SK-N-SH (cell line): ENCODE measurements around the gene UNKL.

Source experiments
- EP300 ChIP-seq, 2 experiments: IDR thresholded peaks; 2 replicates each; pipeline versions ENCODE4 v1.4.0 to v1.6.1; 2012; ENCODE audit warnings: borderline replicate concordance in 1 of 2, low read depth in 1 of 2, low read length in 1 of 2
- EZH2phosphoT487 ChIP-seq: fragments of 200-600 bp; sonication (generic); IDR thresholded peaks from 2 replicates; pipeline ENCODE4 v1.6.1; 2017; ENCODE audit warnings: low read depth, mixed run types, mild to moderate bottlenecking, antibody characterized with exemption, moderate library complexity, borderline replicate concordance
- GABPA ChIP-seq: IDR thresholded peaks from 2 replicates; pipeline ENCODE4 v1.4.0; 2012; ENCODE audit warnings: low read depth, mild to moderate bottlenecking
- JUND ChIP-seq: IDR thresholded peaks from 2 replicates; pipeline ENCODE4 v1.4.0; 2012
- MXI1 ChIP-seq: IDR thresholded peaks from 2 replicates; pipeline ENCODE4 v1.6.1; 2012; ENCODE audit warnings: mild to moderate bottlenecking, low read depth, low read length, improper control_type of control experiment
- NFIC ChIP-seq: IDR thresholded peaks from 2 replicates; pipeline ENCODE4 v1.4.0; 2012; ENCODE audit warnings: borderline replicate concordance
- NRF1 ChIP-seq: IDR thresholded peaks from 2 replicates; pipeline ENCODE4 v1.6.1; 2012; ENCODE audit warnings: low read depth, mild to moderate bottlenecking, low read length
- POLR2AphosphoS5 ChIP-seq: IDR thresholded peaks from 2 replicates; pipeline ENCODE4 v1.6.1; 2012; ENCODE audit warnings: low read depth, low read length
- TAF1 ChIP-seq: IDR thresholded peaks from 2 replicates; pipeline ENCODE4 v1.6.1; 2012; ENCODE audit warnings: low read depth, mild to moderate bottlenecking, low read length, moderate library complexity, borderline replicate concordance
- YY1 ChIP-seq: IDR thresholded peaks from 2 replicates; pipeline ENCODE4 v1.4.0; 2012; ENCODE audit warnings: low read depth, mild to moderate bottlenecking
- TF ChIP-seq, protein P1 (sequence below): fragments of 200-600 bp; sonication (generic); IDR thresholded peaks from 2 replicates; pipeline ENCODE4 v1.6.1; 2017; ENCODE audit warnings: antibody characterized with exemption, mild to moderate bottlenecking, moderate library complexity
- TF ChIP-seq, protein P2 (sequence below): fragments of 150-350 bp; IDR thresholded peaks from 2 replicates; pipeline ENCODE4 v1.6.1; 2017; ENCODE audit warnings: antibody characterized with exemption, low read length, low read depth, borderline replicate concordance

GRCh38 chr16:1323296-1324239 is 90.9 kb downstream of the UNKL start:
- TF ChIP-seq NRF1, result no peak
- TF ChIP-seq POLR2AphosphoS5, result no peak
- TF ChIP-seq, protein P1, sequence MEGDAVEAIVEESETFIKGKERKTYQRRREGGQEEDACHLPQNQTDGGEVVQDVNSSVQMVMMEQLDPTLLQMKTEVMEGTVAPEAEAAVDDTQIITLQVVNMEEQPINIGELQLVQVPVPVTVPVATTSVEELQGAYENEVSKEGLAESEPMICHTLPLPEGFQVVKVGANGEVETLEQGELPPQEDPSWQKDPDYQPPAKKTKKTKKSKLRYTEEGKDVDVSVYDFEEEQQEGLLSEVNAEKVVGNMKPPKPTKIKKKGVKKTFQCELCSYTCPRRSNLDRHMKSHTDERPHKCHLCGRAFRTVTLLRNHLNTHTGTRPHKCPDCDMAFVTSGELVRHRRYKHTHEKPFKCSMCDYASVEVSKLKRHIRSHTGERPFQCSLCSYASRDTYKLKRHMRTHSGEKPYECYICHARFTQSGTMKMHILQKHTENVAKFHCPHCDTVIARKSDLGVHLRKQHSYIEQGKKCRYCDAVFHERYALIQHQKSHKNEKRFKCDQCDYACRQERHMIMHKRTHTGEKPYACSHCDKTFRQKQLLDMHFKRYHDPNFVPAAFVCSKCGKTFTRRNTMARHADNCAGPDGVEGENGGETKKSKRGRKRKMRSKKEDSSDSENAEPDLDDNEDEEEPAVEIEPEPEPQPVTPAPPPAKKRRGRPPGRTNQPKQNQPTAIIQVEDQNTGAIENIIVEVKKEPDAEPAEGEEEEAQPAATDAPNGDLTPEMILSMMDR, result no peak
- TF ChIP-seq TAF1, result no peak
- no peak for TF ChIP-seq NFIC
- TF ChIP-seq YY1, result no peak
- no peak for TF ChIP-seq MXI1
- TF ChIP-seq EP300 (IDR thresholded peaks at IDR 0.05; ENCODE audit: borderline replicate concordance in 1 of 2, low read depth in 1 of 2, low read length in 1 of 2), result no peak
- no peak for TF ChIP-seq EZH2phosphoT487
- TF ChIP-seq, protein P2, sequence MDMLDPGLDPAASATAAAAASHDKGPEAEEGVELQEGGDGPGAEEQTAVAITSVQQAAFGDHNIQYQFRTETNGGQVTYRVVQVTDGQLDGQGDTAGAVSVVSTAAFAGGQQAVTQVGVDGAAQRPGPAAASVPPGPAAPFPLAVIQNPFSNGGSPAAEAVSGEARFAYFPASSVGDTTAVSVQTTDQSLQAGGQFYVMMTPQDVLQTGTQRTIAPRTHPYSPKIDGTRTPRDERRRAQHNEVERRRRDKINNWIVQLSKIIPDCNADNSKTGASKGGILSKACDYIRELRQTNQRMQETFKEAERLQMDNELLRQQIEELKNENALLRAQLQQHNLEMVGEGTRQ, result no peak
- TF ChIP-seq JUND, result no peak
- TF ChIP-seq GABPA, result no peak
